Activated CD4-positive, alpha-beta T cell treated with anti-CD3 and anti-CD28 coated beads, Interleukin-2, Interleukin-6, amounts not matched to agents 100 ng/mL and 50 ng/mL, durations not matched to agents 16 hours and 8 hours (primary cell): ENCODE results near the gene CBLN4.

Experiments used
- DNase-seq: peaks from one replicate; pipeline ENCODE4 v3.0.0-alpha.2; 2020

The CBLN4 gene

GRCh38 chr20:56005389-56005715, at the start of gene CBLN4:
Gene CBLN4, minus strand, starts transcription at chr20:56005519. Its CDS starts 1,348 bp downstream, at chr20:56004171.
- DNase-seq, result no peak

- DNase-seq, result no peak
Measured at GRCh38 chr20:56043227-56043626, 37.9 kb upstream of the CBLN4 start.

GRCh38 chr20:56032251-56032650, 26.9 kb upstream of the CBLN4 start:
- DNase-seq, result no peak

GRCh38 chr20:56018716-56019115, 13.4 kb upstream of the CBLN4 start:
- DNase-seq, result no peak

- DNase-seq, result no peak
Measured at GRCh38 chr20:56018194-56018593, 12.9 kb upstream of the CBLN4 start.

GRCh38 chr20:56017560-56017959, 12.2 kb upstream of the CBLN4 start:
- DNase-seq, result no peak

GRCh38 chr20:56014998-56015397, 9.7 kb upstream of the CBLN4 start:
- DNase-seq, result no peak

- DNase-seq, result no peak
Measured at GRCh38 chr20:56014151-56014550, 8.8 kb upstream of the CBLN4 start.

- no peak for DNase-seq
Measured at GRCh38 chr20:56004611-56005388, 519 bp downstream of the CBLN4 start.

GRCh38 chr20:56004007-56004406, 1.3 kb downstream of the CBLN4 start:
- no peak for DNase-seq

- DNase-seq, result no peak
Measured at GRCh38 chr20:56002908-56003800, 2.2 kb downstream of the CBLN4 start.

GRCh38 chr20:56001890-56002289, 3.4 kb downstream of the CBLN4 start:
- no peak for DNase-seq

- no peak for DNase-seq
Measured at GRCh38 chr20:56001106-56001785, 4.1 kb downstream of the CBLN4 start.

GRCh38 chr20:55978550-55978949, 26.8 kb downstream of the CBLN4 start:
- DNase-seq, result no peak

- DNase-seq, result no peak
Measured at GRCh38 chr20:55977690-55978459, 27.4 kb downstream of the CBLN4 start.

- no peak for DNase-seq
Measured at GRCh38 chr20:55974491-55975202, 30.7 kb downstream of the CBLN4 start.

- no peak for DNase-seq
Measured at GRCh38 chr20:55964790-55965189, 40.5 kb downstream of the CBLN4 start.

GRCh38 chr20:55961376-55962330, 43.7 kb downstream of the CBLN4 start:
- DNase-seq, result no peak

- no peak for DNase-seq
Measured at GRCh38 chr20:55953201-55953600, 52.1 kb downstream of the CBLN4 start.

GRCh38 chr20:55947701-55948100, 57.6 kb downstream of the CBLN4 start:
- DNase-seq, result no peak
